Colon (tissue), 2 donors: ENCODE measurements around the gene HNRNPAB.
"Not testable (repeated sequence)": the region's sequence is repeated elsewhere in the genome, so short reads cannot be mapped to it uniquely, and the experiment has no call there.

Experiments used
- FAIRE-seq: peaks from 2 replicates; lab custom pipeline; 2012; peaks lifted over from hg19 to GRCh38; lab: Jason Lieb, UNC
- donor health status: control.
- donor health status: control.

Gene HNRNPAB

DNA sequence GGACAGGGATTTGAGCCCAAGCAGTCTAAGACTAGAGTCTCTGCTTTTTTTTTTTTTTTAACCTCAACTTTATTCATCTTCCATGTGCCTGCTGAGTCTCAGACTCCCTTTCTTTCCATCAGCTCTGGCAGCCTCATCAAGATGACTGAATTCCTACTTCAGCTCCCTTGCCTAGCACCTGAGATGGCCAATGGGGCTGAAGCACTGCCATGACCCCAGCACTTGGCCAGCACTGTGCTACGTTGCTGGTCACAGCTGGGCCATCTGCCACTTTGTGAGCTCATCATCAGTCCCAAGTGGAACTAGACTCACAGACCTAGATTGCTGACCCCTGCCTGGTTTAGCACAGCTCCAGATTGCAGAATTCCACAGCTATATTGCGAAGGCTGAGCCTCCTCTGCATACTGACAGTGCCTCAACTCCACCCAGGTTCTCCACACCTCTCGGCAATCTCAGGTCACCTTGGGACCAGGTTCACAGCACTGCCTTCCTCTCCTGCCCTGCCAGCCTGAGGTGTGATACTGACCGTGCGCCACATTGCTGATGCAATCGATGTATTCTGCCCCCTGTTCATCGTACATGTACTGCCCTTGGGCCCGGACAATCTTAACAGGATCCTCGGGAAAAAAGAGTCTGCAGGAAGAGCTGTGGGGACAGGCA is 26.7 kb downstream of the HNRNPAB start:
- no peak for FAIRE-seq

DNA sequence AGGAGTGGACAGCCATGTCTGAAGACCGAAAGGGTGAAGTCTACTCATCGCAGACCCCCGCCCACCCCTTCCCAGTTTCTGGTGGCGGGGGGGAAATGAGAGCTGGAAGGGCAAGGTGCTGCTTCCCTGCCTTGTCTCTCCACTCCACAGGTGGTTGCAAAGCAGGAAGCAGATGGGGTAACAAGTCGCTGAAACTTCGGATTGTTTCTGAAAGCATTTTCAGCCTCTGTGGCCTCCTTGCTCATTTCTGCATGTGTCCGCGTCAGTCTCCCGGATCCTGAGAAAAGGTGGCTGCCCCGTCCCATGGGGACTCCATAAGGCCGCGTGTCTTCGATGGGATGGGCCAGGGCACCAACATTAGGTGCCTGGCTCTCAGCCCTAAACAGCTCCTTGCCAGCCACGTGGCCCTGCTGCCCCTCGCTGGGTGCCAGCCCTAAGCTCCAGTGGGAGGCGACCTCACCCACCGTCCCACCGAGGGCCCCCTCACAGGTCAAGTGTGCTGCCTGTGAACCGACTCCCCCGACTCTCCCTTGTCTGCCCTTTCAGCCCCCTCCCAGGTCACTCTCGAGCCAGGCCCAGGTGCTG is 27.3 kb downstream of the HNRNPAB start:
- FAIRE-seq: no peak

DNA sequence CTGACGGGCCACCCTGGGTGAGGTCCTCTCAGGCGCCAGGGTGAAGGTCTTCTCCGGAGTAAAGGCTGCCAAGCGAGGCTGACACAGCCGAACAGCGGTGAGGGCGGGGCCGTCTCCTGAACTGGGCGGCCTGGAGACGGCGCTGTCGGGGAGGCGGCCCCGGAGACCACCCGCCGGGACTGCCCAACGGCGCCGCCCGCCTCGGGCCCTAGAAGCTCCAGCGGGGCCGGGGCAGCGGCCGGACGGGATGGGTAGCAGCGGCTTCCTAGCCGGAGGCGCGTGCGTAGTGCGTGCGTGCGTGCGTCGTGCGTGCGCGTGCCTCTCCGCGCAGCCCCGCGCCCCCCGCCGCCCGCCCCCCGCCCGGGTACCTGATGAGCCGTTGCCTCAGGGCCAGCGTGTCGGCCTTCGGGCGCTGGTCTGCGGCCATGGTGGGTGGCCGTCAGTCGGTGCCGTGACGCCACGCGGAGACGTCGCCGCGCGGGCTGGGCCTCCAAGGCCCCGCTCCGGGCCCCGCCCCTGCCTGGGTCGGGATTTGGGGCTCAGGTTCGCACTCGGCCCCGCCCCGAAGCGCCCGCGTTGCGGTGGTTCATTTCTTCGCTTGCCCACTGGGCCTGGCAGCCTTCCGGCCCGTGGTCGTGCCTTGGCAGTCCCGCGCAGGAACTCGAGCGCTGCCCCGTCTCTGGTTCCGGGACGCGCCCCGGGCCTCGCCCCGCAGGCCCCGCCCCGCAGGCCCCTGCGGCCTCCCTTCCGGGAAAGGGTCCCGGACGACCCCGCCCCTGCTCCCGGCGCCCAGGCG is 28.0 kb downstream of the HNRNPAB start, which contains the start of gene PHYKPL:
Gene PHYKPL, minus strand, starts transcription at position 679 of the 796 bp plus-strand sequence. Its CDS starts 252 bp downstream, at position 427.
- no peak for FAIRE-seq

DNA sequence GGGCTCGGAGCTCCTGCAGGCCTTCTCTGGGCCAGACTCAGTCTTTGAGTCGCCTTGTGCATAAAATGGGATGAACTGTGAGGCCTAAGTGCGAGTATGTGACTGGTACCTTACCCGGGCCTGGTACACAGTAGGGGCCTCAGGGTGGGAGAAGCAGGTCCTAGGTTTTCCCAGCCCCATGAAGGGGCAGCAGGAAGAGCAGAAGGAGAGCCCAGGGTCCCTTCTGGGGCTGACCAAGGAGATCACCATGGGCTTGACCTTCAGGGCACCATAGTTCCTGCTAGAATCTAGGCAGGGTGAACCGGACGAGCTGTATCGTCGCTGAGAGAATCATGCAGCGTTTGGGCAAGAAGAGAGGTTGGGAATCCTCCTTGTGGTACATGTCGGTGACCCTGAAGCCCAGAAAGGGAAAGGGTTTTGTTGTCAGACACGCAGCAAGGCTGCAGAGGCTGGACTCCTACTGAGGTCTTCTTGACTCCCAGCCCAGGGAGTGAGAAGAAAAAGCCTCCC is 28.6 kb downstream of the HNRNPAB start:
- FAIRE-seq: no peak

DNA sequence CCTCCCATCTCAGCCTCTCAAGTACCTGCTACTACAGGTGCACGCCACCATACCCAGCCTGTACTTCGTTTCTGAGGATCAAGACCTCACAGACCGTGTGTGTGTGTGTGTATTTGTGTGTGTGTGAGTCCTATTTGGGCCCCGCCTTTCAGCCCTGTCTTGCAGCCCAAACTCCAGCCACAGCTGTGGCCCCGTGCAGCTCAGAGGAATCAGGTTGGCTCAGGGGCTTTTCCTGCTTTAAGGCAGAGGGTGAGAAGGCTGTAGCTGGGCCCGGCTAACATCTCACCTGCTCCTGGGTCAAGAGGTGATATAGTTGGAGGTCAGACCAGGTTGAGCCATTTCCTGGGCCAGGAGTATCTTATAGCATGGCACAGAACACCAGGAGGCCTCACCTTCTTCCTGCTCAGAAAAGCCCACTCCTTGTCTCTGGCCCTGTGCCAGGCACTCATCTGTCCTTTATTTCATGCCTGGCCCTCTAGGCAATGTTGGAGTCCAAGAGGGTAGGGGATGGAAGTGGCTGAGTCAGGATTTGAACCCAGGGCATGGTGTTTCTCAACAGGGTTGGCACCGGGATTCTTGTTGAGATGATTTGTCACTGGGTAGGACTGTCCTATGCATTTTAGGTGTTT is 29.9 kb downstream of the HNRNPAB start:
- no peak for FAIRE-seq

DNA sequence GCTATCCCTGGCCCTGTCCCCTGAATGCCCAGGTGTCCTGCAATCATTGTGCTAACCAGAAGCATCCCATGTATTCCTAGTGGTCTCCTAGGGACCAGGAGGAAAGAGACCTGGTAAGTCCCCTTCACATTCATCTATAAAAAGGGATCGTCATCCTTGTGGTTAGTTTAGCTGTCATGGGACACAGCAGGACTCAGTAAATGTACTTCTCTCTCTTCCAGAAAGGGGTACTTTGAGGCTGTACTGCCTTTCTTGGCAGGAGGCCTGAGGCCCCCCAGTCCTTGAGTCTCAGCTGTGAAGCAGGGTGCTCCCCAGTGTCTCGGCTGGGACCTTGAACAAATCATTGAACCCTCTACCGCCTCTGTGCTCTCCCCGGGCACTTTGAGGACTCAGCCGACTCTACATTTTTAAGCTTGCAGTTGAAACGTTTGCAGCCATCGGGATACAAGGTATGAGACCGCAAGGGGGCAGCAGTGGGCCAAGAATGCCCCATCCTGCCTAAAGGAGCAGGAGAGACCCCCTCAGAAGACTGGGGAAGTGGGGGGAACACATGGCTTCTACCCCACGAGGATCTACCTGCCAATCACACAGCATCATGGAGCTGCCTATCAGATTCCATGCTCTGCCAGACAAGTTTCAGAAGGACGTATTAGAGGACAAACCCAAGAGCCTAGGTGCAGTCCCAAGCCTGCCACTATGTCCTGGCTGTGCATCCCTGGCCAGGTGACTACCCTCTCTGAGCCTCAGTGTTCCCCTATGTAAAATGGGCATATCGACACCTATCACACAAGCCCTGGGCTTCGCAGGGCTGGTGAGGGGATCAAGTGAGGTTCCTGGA is 30.6 kb downstream of the HNRNPAB start:
- no peak for FAIRE-seq

DNA sequence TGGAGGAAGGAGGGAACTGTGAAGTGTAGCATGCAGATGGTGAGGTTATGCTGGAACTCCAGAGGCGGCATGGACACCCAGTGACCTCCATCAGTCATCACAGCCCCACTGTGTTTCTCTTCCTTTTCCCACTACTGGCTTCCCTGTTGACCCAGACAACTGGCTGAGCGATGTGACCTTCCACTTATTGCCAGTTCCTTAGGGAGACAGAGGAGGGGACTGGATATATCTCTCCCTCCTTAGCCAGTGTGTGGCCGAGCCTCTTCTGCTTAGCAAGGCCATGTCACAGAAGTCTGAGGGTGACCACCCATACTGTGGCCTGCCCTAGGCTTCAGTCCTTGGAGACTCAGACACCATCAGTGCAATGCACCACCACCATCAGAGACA is 31.2 kb downstream of the HNRNPAB start:
- FAIRE-seq: no peak

DNA sequence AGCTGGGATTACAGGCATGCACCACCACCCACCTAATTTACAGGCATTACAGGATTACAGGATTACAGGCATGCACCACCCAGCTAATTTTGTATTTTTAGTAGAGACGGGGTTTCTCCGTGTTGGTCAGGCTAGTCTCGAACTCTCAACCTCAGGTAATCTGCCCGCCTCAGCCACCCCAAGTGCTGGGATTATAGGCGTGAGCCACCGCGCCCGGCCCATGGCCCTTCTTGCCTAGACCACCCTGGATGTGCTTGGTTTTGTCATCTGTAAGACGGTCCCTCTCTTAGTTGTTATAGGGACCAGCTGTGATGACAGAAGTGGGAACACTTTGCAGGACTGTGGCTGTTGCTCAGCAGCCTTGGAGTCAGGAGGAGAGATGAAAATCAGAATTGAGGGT is 31.8 kb downstream of the HNRNPAB start:
- FAIRE-seq: no peak

DNA sequence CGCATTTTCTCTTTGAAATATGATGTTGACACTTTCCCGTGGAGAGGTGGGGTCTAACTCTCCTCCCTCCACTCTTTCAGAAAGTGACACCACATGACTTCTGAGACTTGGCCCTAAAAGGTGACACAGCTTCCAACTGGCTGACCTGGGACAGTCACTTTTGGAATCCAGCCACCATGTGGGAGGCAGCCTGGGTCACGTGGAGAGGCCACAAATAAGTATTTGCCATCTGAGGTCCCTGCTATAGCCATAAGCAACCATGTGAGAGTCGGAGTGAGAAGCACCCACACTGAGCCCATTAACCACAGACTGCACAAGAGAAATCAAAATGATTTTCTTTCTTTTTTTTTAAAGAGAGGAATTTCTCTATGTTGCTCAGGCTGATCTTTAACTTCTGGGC is 32.3 kb downstream of the HNRNPAB start:
- no peak for FAIRE-seq

DNA sequence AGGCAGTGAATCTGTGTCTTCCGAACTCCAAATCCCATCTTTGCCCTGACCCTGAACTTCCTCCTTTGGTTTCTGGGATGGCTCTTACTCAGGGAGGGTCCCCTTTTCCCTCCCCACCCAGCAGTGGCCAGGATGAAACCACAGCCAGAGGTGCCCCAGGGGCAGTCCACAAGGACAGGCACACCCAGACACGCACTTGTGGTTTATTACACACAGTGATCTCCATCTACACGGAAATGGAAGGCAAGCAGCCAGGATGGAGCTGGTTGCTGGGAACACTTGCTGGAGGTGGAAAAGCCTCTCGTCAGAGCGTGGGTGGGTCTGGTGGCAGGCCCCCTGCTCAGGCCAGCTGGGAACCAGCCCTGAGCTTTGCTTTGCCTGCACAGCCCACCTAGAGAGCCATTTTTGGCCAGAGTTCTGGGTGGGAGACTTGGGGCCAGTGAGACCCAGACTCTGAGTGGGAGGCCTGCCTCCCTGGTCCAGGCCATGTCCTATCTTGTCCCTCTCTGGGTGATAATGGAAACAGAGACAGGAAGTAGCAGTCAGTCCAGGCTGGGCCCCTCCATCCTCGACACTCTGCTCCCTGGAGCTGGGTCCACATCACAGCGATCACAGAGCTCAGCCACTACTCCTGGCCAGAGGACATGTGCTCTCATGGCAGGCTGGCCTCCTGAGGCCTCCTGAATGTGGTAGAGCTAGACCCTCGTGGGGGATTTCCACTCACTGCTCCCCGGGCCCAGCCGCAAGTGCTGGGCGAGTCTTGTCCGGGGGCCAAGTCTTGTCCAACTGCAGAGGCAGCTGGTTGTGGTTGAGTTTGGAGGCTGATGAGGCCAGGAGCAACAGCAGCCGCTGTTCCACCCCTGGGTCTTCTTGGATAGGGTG is 33.3 kb downstream of the HNRNPAB start:
- FAIRE-seq: no peak

DNA sequence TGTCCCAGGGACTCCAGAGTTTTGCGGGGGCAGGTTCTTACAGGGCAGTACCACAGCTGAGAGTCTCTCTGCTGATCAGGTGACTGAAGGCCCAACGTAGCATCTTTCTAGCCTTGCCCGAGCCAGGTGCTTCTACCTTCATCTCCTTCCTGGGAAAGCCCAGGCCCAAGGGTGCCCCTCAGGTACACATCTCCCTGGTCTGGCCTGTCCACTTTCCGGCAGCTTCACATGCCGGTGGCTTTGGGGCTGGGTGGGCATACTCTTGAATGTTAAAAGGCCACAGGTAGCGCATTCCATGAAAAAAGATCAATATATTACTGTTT is 33.9 kb downstream of the HNRNPAB start:
- FAIRE-seq: no peak

DNA sequence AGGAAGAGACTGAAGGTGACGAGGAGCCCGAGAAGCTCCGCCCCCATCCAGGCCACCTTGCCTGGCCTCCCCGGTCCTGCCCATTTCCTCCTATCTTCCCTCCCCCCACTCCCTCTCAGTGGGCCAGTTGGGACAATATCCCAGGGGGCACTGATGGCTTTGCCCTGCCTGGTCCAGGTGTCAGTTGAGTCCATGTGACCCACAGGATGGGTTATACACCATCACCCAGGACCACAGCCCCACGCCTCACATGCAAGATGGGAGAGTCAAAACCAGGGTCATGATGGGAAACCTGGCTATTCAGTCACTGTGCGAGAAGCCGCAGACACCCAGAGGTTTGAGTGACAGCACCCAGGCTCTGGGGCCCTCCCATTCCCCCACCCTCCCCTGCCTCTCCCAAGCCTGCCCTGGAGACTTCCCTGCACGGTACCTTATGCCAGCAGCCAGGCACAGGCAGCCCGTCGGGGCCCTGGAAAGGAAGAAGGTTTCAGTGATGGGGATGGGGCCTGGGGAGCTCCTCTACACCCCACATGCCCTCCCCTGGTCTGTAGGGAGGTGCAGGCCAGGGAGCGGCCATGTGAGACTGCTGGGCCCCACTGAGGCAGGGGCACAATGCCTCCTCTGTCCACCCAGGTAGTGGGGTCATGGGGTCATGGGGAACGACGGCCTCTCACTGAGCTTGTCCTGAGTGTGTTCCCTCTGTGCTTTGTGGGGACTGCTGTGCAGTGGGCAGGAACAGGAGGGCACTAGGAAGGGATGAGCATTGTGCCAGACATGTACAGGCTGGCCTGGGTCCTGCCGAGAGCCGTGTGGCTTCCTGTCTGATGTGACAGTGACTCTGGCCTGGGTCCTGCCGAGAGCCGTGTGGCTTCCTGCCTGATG is 34.6 kb downstream of the HNRNPAB start:
- no peak for FAIRE-seq

DNA sequence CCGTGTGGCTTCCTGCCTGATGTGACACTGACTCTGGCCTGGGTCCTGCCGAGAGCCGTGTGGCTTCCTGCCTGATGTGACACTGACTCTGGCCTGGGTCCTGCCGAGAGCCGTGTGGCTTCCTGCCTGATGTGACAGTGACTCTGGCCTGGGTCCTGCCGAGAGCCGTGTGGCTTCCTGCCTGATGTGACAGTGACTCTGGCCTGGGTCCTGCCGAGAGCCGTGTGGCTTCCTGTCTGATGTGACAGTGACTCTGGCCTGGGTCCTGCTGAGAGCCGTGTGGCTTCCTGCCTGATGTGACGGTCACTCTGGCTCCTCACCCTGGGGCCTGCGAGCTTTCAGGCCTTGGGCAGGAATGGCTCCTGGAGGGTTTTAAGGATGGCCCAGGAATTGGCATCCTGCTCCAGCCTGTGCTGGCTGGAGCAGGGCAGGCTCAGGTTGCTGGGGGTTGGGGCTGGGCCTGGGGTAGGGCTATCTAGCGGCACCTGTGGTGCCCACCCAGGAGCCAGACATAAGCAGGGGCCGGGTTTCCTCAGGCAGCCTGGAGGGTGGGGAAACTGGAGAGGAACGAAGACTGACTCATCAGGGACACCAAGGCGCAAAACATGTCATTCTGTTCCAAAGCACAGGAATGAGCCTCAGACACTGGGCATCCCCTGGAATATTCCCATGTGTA is 35.4 kb downstream of the HNRNPAB start:
- FAIRE-seq: not testable (repeated sequence)

DNA sequence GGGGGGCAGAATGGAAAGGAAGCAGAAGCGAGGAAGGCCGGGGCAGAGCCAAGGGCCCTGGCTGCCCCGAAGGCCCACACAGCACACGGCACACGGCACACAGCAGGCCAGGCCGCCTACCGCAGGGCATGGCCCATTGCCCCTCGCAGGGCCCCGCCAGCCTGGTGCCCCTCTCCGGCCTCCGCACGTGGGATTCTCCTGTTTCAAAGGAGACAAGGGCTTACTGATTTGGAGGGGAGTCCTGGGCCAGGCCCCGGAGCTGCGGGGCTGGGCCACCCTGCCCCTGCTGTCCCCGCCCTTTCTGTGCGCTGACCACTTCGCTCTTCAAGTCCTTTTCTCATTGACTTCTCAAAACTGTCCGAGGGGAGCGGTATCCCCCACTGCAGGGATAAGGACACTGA is 36.0 kb downstream of the HNRNPAB start:
- no peak for FAIRE-seq

DNA sequence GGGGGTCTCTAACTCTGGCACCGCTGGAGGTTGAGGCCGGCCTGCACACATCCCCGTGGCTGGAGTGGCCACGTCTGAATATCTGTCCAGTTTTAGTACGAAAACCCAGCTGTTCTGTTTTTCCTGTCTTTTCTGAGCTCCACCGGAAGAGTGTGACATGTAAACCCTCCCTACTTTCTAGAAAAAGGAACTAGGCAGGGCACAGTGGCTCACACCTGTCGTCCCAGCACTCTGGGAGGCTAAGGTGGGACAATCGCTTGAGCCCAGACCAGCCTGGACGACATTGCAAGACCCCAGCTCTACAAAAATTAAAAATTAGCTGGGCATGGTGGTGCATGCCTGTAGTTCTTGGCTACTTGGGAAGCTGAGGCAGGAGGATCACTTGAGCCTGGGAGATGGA is 36.4 kb downstream of the HNRNPAB start:
- FAIRE-seq: no peak

DNA sequence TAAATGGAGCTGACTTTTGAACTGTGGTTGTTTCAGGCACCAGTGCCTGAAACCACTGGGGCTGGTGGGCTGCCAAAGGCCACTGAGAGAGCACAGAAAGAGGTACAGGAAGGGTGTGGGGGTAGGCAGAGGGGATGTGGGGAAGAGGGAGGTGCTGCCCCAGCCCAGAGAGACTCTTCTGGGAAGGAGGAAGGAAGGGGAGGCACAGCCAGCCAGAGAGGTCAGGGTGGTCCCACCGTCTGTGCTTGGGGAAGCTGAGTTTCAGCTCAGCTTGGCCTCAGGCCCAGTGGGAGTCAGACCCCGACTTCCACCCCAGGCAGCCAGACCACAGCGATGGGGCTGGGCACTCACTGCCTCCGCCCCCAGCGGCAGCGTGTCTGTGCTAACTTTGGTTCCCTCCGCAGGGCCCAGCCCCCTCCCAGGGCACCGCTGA is 36.9 kb downstream of the HNRNPAB start:
- FAIRE-seq: no peak

DNA sequence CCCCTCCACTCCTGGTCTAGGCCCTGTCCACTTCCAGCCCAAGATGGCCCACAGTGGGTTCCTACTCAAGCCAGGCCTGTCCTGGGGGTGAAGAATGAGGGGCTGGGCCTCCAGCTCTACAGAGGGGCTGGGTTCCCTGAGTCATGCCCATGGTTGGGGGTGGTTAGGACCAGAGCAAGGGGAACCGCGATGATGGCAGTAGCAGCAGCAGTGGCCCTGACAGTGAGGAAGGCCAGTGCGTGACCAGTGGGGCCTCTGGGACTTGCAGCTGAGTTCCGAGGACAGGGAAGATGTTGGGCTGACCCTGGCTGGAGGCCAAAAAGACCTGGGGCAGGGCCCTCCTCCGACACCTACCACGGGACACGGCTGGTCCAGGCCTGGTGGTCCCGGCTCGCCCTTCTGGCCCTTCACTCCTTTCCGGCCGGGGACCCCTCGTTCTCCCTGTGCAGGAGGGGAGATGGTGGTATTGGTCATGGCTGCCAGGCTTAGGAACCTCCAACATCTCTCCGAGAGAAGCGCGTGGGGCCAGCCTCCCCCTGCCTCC is 37.4 kb downstream of the HNRNPAB start:
- FAIRE-seq: no peak

DNA sequence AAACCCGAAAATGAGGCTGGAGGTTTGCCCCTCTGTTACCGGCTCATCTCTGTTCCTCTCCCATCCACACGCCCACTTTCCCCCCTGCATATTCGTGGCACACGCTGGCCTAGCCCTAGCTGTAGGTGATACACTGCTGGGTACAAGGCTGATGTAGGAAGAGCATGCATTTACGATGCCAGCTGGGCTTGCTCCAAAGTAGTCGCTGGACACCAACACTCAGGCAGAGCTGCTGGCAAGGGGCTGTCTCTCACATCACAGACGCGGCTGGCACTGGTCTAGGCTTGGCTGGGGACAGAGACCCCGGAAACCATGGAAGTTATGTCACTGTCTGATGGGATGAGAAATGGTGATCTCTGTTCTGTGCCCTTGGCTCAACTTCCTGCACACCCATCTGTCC is 38.1 kb downstream of the HNRNPAB start:
- FAIRE-seq: no peak

DNA sequence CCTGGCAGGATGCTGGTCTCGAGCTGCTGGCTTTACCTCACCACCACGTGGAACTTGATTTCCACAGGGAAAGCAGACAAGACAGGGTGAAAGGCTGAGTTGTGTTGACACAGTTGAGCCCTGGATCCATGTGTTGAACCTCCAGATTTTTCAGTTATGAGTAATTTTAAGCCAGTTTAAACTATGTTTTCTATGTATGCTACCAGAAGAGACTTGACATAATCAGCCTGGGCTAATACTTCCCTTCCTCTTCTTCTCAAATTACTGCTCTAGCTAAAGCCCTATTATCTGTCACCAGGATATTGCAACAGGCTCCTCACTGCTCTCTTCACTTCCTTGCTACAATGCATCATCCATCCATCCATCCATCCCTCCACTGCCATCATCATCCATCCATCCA is 40.2 kb downstream of the HNRNPAB start:
- no peak for FAIRE-seq
